Stomach (tissue), 9 donors: Measurements from ENCODE around the gene RIOX2. TPM values are rescaled to one million over a fixed set of nuclear protein-coding genes. Genes with fewer than 3 reads are reported as not detected.

Experiments
- DNase-seq, 2 donors: peaks; one replicate each; pipeline versions ENCODE4 v3.0.0 to v3.0.0-alpha.2; 2013 to 2019
- H3K27ac ChIP-seq, 5 donors: fragments of 200-600 bp in 4 of 5; sonication (generic) in 4 of 5; one replicate each; pipeline ENCODE4 v1.5.1; 2013 to 2019; ENCODE audit warnings: mild to moderate bottlenecking in 1 of 5, moderate library complexity in 1 of 5
- H3K27me3 ChIP-seq, 3 donors: fragments of 200-600 bp; sonication (generic); one replicate each; pipeline ENCODE4 v1.5.1; 2017 to 2019; ENCODE audit warnings: mixed run types in 1 of 3
- H3K36me3 ChIP-seq, 4 donors: fragments of 200-600 bp; sonication (generic); 1 replicate in 3 of 4; 2 replicates in 1 of 4; pipeline ENCODE4 v1.5.1; 2016 to 2019
- H3K4me1 ChIP-seq, 4 donors: fragments of 200-600 bp; sonication (generic); one replicate each; pipeline ENCODE4 v1.5.1; 2016 to 2019
- H3K4me3 ChIP-seq, 4 donors: fragments of 200-600 bp; sonication (generic) in 3 of 4; one replicate each; pipeline ENCODE4 v1.5.1; 2016 to 2019; ENCODE audit warnings: mild to moderate bottlenecking in 1 of 4
- H3K9me3 ChIP-seq, 4 donors: fragments of 200-600 bp; sonication (generic); one replicate each; pipeline ENCODE4 v1.5.1; 2016 to 2019
- EP300 ChIP-seq: sonication (generic); formaldehyde crosslinking; IDR thresholded peaks from one replicate; pipeline ENCODE4 v1.6.1; 2017; ENCODE audit warnings: antibody characterized with exemption
- POLR2A ChIP-seq, 4 donors: fragments of 450-650 bp; IDR thresholded peaks; one replicate each; pipeline ENCODE4 v1.6.1; 2016; ENCODE audit warnings: antibody characterized with exemption in 4 of 4, control low read depth in 2 of 4, mild to moderate bottlenecking in 1 of 4, moderate library complexity in 1 of 4
- POLR2AphosphoS5 ChIP-seq, 3 donors: sonication (generic); formaldehyde crosslinking; IDR thresholded peaks; one replicate each; pipeline ENCODE4 v1.6.1; 2016; ENCODE audit warnings: antibody characterized with exemption in 3 of 3
- WGBS, 5 donors: extraction: QIAGEN DNeasy Blood & Tissue Kit in 3 of 5; methylation state at CpG; one replicate each; pipeline versions ENCODE4 v1.1.5 to v1.1.7; 2013 to 2018; 5-methylcytosine and 5-hydroxymethylcytosine counted together
- intact Hi-C: fragments of 100-400 bp; cut with DNase I; formaldehyde crosslinking; loops from one replicate; pipeline ENCODE4 v1.15.1; 2023; ENCODE audit warnings: low total_unique reads
- polyA plus RNA-seq, 3 donors: library from polyadenylated mRNA; stranded (reverse); fragments of 200-250 nt; gene quantifications; one replicate each; pipeline ENCODE4 v1.2.3, GENCODE V29; 2013
- total RNA-seq, 5 donors: library from RNA; depleted of rRNA; stranded (reverse); fragments of >200 nt; gene quantifications; one replicate each; pipeline versions ENCODE4 v1.1.0 to v1.2.3, GENCODE V29; 2014 to 2016
- TF ChIP-seq, protein P1 (sequence below), 7 experiments: fragments of 450-650 bp in 4 of 7; fragments of 200-600 bp in 3 of 7; sonication (generic) in 3 of 7; IDR thresholded peaks; one replicate each; pipeline ENCODE4 v1.5.1; 2016 to 2019; ENCODE audit warnings: antibody characterized with exemption in 7 of 7, control low read depth in 2 of 7, mild to moderate bottlenecking in 1 of 7
- donor health status: healthy with polysubstance abuse.
- donor health status: Bipolar disorder and iron deficiency.
- donor health status: healthy.

Gene RIOX2
- total and polyA plus RNA-seq, 8 donors: 0.58 to 28.1 (median 17.0) TPM

DNA sequence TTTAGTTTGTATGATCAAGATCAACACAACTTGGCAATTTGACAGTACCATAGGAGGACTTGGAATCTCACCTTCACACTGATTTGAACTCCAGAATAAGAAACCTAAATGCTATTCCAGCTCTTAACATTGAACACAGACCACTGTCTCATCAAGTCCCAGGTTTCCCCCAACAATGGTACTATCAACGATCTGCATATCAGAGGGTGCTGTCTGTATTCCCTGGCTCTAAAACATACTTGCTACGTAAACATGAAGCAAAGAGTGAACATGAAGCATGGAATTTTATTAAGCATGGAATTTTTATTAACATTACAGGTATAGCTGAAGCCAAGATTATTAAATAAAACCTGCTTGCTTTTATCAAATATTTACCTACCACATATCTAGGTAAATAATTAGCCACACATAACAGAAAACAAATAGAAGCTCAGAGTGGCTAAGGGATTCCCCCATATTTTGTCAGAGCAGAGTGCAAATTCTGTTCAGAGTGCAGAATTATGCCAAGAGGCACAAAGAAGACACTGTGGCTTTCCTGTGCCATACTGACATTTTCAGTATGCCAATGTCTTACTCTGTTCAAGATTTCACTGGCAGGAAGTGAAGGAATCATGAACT, 22.2 kb upstream of the RIOX2 start:
- no peak for TF ChIP-seq POLR2AphosphoS5 (IDR thresholded peaks at IDR 0.05)
- TF ChIP-seq, protein P1, sequence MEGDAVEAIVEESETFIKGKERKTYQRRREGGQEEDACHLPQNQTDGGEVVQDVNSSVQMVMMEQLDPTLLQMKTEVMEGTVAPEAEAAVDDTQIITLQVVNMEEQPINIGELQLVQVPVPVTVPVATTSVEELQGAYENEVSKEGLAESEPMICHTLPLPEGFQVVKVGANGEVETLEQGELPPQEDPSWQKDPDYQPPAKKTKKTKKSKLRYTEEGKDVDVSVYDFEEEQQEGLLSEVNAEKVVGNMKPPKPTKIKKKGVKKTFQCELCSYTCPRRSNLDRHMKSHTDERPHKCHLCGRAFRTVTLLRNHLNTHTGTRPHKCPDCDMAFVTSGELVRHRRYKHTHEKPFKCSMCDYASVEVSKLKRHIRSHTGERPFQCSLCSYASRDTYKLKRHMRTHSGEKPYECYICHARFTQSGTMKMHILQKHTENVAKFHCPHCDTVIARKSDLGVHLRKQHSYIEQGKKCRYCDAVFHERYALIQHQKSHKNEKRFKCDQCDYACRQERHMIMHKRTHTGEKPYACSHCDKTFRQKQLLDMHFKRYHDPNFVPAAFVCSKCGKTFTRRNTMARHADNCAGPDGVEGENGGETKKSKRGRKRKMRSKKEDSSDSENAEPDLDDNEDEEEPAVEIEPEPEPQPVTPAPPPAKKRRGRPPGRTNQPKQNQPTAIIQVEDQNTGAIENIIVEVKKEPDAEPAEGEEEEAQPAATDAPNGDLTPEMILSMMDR (IDR thresholded peaks at IDR 0.05): no peak
- TF ChIP-seq EP300: no peak
- no peak for TF ChIP-seq POLR2A (IDR thresholded peaks at IDR 0.05)
- no peaks in the 10 kb centered on the region for H3K9me3 ChIP-seq
- DNase-seq: no peak
- H3K36me3 ChIP-seq: no peaks in the 10 kb centered on the region
- WGBS, 5 donors: 23 to 64% (median 44%) methylated on average over 2 of the region's 2 CpGs
- H3K4me1 ChIP-seq: peaks cover 0 to 9% (median 0%) of the 10 kb centered on the region in 4 donors
- intact Hi-C loops: no loop called here
- H3K27ac ChIP-seq: no peak overlapping the region
- H3K27me3 ChIP-seq: no peaks in the 10 kb centered on the region
- no peak overlapping the region for H3K4me3 ChIP-seq

DNA sequence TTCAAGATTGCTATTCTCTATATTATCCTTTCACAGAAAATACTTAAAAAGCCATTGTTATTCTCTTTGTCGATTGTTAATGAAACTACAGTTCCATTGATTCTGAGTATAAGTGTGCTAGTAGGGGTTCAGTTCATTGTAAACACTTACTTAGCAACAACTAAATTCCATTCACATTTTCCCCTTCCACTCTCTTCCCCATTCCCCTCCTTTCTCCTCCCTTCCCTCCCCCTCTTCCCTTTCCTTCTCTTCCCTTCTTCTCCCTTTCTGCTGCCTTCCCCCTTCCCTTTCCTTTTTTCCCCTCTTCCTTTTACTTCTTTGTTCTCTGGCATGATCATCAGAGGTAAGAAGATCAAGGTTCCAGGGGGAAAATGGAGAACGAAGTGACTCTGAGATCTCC, 21.3 kb upstream of the RIOX2 start:
- Histone ChIP-seq H3K9me3 (no peaks in the 10 kb centered on the region), H3K27me3 (no peaks in the 10 kb centered on the region), H3K4me3 (no peak overlapping the region), H3K4me1 (peaks cover 0 to 9% (median 0%) of the 10 kb centered on the region in 4 donors), H3K36me3 (no peaks in the 10 kb centered on the region), H3K27ac (no peak overlapping the region)
- TF ChIP-seq EP300: no peak
- no peak for TF ChIP-seq POLR2A (IDR thresholded peaks at IDR 0.05)
- TF ChIP-seq, protein P1 (IDR thresholded peaks at IDR 0.05): no peak
- TF ChIP-seq POLR2AphosphoS5 (IDR thresholded peaks at IDR 0.05): no peak
- no peak for DNase-seq
- intact Hi-C loops: no loop called here
- 70 to 83% (median 75%) methylated on average over 2 of the region's 2 CpGs for WGBS, 5 donors

DNA sequence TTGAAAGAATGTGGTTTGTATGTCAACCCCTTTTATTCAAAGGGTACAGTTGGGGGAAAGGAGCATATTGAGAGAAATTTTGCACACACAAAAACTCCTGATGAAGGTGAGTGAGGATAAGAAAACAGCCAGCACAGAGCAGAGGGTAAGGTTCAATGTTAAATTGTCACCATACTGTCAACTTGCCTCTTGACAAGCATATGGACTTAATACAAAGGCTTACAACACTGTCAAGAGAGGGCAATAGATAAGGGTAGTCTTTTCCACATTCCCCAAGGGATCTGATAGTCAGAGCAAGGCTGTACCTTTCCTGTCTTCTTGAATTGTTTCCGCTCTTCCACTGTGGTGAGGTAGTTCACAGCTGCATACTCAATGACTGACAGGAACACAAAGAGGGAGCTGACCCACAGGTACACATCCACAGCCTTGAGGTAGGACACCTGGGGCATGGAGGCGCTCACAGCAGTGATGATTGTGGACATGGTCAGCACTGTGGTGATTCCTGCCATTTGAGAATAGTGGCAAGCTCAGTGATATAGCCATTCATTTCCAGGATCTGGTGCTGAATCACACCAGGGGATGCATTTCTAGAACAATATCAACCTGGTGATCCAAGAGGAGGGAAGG, 20.4 kb upstream of the RIOX2 start:
- Histone ChIP-seq H3K27me3 (no peaks in the 10 kb centered on the region), H3K27ac (no peak overlapping the region), H3K36me3 (no peaks in the 10 kb centered on the region), H3K4me1 (peaks cover 0 to 9% (median 0%) of the 10 kb centered on the region in 4 donors), H3K9me3 (no peaks in the 10 kb centered on the region), H3K4me3 (no peak overlapping the region)
- WGBS, 5 donors: 82 to 97% (median 96%) methylated on average over 2 of the region's 2 CpGs
- intact Hi-C loops: no loop called here
- no peak for DNase-seq
- TF ChIP-seq, protein P1 (IDR thresholded peaks at IDR 0.05): no peak
- no peak for TF ChIP-seq POLR2AphosphoS5 (IDR thresholded peaks at IDR 0.05)

DNA sequence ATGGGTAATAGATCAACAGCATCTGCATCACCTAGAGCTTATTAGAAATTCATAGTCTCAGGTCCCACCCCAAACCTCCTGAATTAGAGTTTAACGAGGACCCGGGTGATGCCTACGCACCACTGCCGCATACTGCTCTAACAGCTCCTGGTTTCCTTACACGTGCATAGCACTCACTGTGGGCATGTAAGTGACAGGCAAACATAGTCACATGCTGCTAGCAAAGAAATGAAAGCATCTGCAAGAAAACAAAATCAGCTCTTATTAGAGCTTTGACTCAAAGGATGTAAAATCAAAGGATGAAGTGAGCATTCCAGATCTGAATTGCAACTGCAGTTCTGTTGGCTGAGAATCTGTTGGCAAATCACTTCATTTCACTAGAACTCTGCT, 19.1 kb upstream of the RIOX2 start:
- intact Hi-C loops: no loop called here
- H3K27me3 ChIP-seq: no peaks in the 10 kb centered on the region
- H3K27ac ChIP-seq: no peak overlapping the region
- DNase-seq: peak in 1 of 2 donors; percentile 19
- H3K36me3 ChIP-seq: no peaks in the 10 kb centered on the region
- H3K9me3 ChIP-seq: no peaks in the 10 kb centered on the region
- WGBS, 5 donors: 51 to 73% (median 65%) methylated on average over 5 of the region's 5 CpGs
- TF ChIP-seq, protein P1 (IDR thresholded peaks at IDR 0.05): no peak
- TF ChIP-seq POLR2A (IDR thresholded peaks at IDR 0.05) (no peak), POLR2AphosphoS5 (IDR thresholded peaks at IDR 0.05) (no peak), EP300 (no peak)
- H3K4me3 ChIP-seq: no peak overlapping the region
- H3K4me1 ChIP-seq: peaks cover 0 to 9% (median 0%) of the 10 kb centered on the region in 4 donors
